ENCODE measurements around the gene PDE11A.
"Not testable (repeated sequence)": the region's sequence is repeated elsewhere in the genome, so short reads cannot be mapped to it uniquely, and the experiment has no call there.

DNA sequence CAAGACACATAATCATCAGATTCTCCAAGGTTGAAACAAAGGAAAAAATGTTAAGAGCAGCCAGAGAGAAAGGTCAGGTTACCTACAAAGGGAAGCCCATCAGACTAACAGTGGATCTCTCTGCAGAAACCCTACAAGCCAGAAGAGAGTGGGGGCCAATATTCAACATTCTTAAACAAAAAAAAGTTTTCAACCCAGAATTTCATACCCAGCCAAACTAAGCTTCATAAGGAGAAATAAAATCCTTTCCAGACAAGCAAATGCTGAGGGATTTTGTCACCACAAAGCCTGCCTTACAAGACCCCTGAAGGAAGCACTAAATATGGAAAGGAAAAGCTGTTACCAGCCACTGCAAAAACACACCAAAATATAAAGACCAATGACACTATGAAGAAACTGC, 39.0 kb downstream of the PDE11A start:
- not testable (repeated sequence) for TF ChIP-seq POLR2A (IDR thresholded peaks at IDR 0.05)
- TF ChIP-seq, protein P1, sequence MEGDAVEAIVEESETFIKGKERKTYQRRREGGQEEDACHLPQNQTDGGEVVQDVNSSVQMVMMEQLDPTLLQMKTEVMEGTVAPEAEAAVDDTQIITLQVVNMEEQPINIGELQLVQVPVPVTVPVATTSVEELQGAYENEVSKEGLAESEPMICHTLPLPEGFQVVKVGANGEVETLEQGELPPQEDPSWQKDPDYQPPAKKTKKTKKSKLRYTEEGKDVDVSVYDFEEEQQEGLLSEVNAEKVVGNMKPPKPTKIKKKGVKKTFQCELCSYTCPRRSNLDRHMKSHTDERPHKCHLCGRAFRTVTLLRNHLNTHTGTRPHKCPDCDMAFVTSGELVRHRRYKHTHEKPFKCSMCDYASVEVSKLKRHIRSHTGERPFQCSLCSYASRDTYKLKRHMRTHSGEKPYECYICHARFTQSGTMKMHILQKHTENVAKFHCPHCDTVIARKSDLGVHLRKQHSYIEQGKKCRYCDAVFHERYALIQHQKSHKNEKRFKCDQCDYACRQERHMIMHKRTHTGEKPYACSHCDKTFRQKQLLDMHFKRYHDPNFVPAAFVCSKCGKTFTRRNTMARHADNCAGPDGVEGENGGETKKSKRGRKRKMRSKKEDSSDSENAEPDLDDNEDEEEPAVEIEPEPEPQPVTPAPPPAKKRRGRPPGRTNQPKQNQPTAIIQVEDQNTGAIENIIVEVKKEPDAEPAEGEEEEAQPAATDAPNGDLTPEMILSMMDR (IDR thresholded peaks at IDR 0.05), result not testable (repeated sequence)
